Activated T-helper 1 cell treated with anti-CD3 and anti-CD28 coated beads, Interleukin-12 subunit alpha, Interleukin-12 subunit beta, Interleukin-2, Interleukin-4 antibody, amounts not matched to agents 30 ng/mL and 10 ng/mL and 1 ng/mL, durations not matched to agents 14 hours and 24 hours and 36 hours (primary cell): ENCODE results near the gene CAV1. TPM values are rescaled to one million over a fixed set of nuclear protein-coding genes. Genes with fewer than 3 reads are reported as not detected.
A peak's percentile ranks its signal among the peaks of the same experiment; 100 is the strongest.
"Not testable (repeated sequence)": the region's sequence is repeated elsewhere in the genome, so short reads cannot be mapped to it uniquely, and the experiment has no call there.

Experiments
- DNase-seq: peaks from one replicate; pipeline ENCODE4 v3.0.0; 2021; ENCODE audit warnings: low spot score
- H3K27ac Mint-ChIP-seq: one replicate; pipeline ENCODE4 v1.8.0; 2021; ENCODE audit warnings: mild to moderate bottlenecking, mixed read lengths
- H3K27me3 Mint-ChIP-seq: one replicate; pipeline ENCODE4 v1.8.0; 2022; ENCODE audit warnings: mild to moderate bottlenecking, moderate library complexity, mixed read lengths; ENCODE audit not compliant: insufficient read depth
- H3K36me3 Mint-ChIP-seq: one replicate; pipeline ENCODE4 v1.8.0; 2021; ENCODE audit warnings: low read depth, mixed read lengths
- H3K4me1 Mint-ChIP-seq: one replicate; pipeline ENCODE4 v1.8.0; 2021; ENCODE audit warnings: low read depth, mixed read lengths
- H3K4me3 Mint-ChIP-seq: one replicate; pipeline ENCODE4 v1.8.0; 2021; ENCODE audit warnings: mild to moderate bottlenecking, moderate library complexity, mixed read lengths
- H3K9me3 Mint-ChIP-seq: one replicate; pipeline ENCODE4 v1.8.0; 2021; ENCODE audit warnings: mixed read lengths
- intact Hi-C: fragments of 100-400 bp; cut with micrococcal nuclease; formaldehyde crosslinking; loops from one replicate; pipeline ENCODE4 v1.15.1; 2024
- total RNA-seq: library from RNA; stranded (reverse); gene quantifications from 2 replicates; pipeline ENCODE4 v1.2.3, GENCODE V29; 2022

The CAV1 gene
- total RNA-seq, 1 donor from 2014 or later, result 1.8 TPM

GRCh38 chr7:116585967-116586366 is 61.1 kb downstream of the CAV1 start:
- Mint-ChIP-seq H3K36me3 (no peaks in the 10 kb centered on the region), H3K4me1 (peaks cover 31% of the 10 kb centered on the region), H3K4me3 (no peak overlapping the region), H3K9me3 (no peaks in the 10 kb centered on the region), H3K27ac (no peak overlapping the region), H3K27me3 (peaks cover 5% of the 10 kb centered on the region)
- DNase-seq, result no peak
- intact Hi-C loops, result no loop called here

GRCh38 chr7:116587200-116587599 is 62.4 kb downstream of the CAV1 start:
- DNase-seq, H3K36me3 Mint-ChIP-seq, H3K27ac Mint-ChIP-seq: not testable (repeated sequence)

GRCh38 chr7:116588225-116588624 is 63.4 kb downstream of the CAV1 start:
- Mint-ChIP-seq H3K4me3 (no peak overlapping the region), H3K27ac (peak overlapping the region; percentile 50), H3K27me3 (peaks cover 17% of the 10 kb centered on the region), H3K4me1 (peaks cover 24% of the 10 kb centered on the region), H3K9me3 (no peaks in the 10 kb centered on the region), H3K36me3 (no peaks in the 10 kb centered on the region)
- intact Hi-C loops, result loop anchor here (1.0 to 2.0 kb wide), 3 partner anchors 85 to 415 kb away; partner anchors contain the start of genes CAPZA2 and MET
- DNase-seq, result peak; percentile 16

More at GRCh38 chr7:116587200-116587599, 62.4 kb downstream of the CAV1 start:
- H3K9me3 Mint-ChIP-seq, H3K4me3 Mint-ChIP-seq, intact Hi-C loops: not testable (repeated sequence)
- peaks cover 31% of the 10 kb centered on the region for H3K4me1 Mint-ChIP-seq
- peaks cover 11% of the 10 kb centered on the region for H3K27me3 Mint-ChIP-seq

GRCh38 chr7:116588641-116589594 is 64.1 kb downstream of the CAV1 start:
- Mint-ChIP-seq H3K36me3 (no peaks in the 10 kb centered on the region), H3K9me3 (no peaks in the 10 kb centered on the region), H3K27ac (peak overlapping the region; percentile 50), H3K27me3 (peaks cover 21% of the 10 kb centered on the region), H3K4me3 (no peak overlapping the region), H3K4me1 (peaks cover 17% of the 10 kb centered on the region)
- no peak for DNase-seq
- intact Hi-C loops, result loop anchor here (1.0 to 2.0 kb wide), 8 partner anchors 63 to 451 kb away; partner anchors contain the start of genes CAPZA2 and MET

- Mint-ChIP-seq H3K27me3 (peaks cover 25% of the 10 kb centered on the region), H3K27ac (no peak overlapping the region), H3K36me3 (no peaks in the 10 kb centered on the region), H3K9me3 (no peaks in the 10 kb centered on the region), H3K4me3 (no peak overlapping the region), H3K4me1 (peaks cover 14% of the 10 kb centered on the region)
- intact Hi-C loops, result loop anchor here (1.0 kb wide), 1 partner anchor 218 kb away; no protein-coding TSS in a partner anchor
- DNase-seq, result no peak
Measured at GRCh38 chr7:116591202-116592040, 66.6 kb downstream of the CAV1 start.

GRCh38 chr7:116592041-116592355 is 67.2 kb downstream of the CAV1 start:
- intact Hi-C loops, result no loop called here
- H3K9me3 Mint-ChIP-seq, result no peaks in the 10 kb centered on the region
- peaks cover 14% of the 10 kb centered on the region for H3K4me1 Mint-ChIP-seq
- peaks cover 23% of the 10 kb centered on the region for H3K27me3 Mint-ChIP-seq
- DNase-seq, result no peak
- no peaks in the 10 kb centered on the region for H3K36me3 Mint-ChIP-seq
- no peak overlapping the region for H3K27ac Mint-ChIP-seq
- H3K4me3 Mint-ChIP-seq, result no peak overlapping the region

GRCh38 chr7:116592445-116592844 is 67.6 kb downstream of the CAV1 start:
- intact Hi-C loops, result no loop called here

GRCh38 chr7:116593359-116594075 is 68.7 kb downstream of the CAV1 start:
- H3K27me3 Mint-ChIP-seq, result peaks cover 32% of the 10 kb centered on the region
- no peak for DNase-seq
- H3K4me3 Mint-ChIP-seq, result no peak overlapping the region
- no peaks in the 10 kb centered on the region for H3K9me3 Mint-ChIP-seq
- no peak overlapping the region for H3K27ac Mint-ChIP-seq
- H3K4me1 Mint-ChIP-seq, result peaks cover 5% of the 10 kb centered on the region
- H3K36me3 Mint-ChIP-seq, result no peaks in the 10 kb centered on the region
- intact Hi-C loops, result no loop called here

More at GRCh38 chr7:116592445-116592844, 67.6 kb downstream of the CAV1 start:
- Mint-ChIP-seq H3K27ac (no peak overlapping the region), H3K27me3 (peaks cover 25% of the 10 kb centered on the region), H3K4me3 (no peak overlapping the region), H3K9me3 (no peaks in the 10 kb centered on the region), H3K4me1 (peaks cover 14% of the 10 kb centered on the region), H3K36me3 (no peaks in the 10 kb centered on the region)
- no peak for DNase-seq

- no peak for DNase-seq
- Mint-ChIP-seq H3K36me3 (no peaks in the 10 kb centered on the region), H3K27me3 (peaks cover 35% of the 10 kb centered on the region), H3K4me1 (no peaks in the 10 kb centered on the region), H3K9me3 (no peaks in the 10 kb centered on the region), H3K4me3 (no peak overlapping the region), H3K27ac (no peak overlapping the region)
- intact Hi-C loops, result no loop called here
Measured at GRCh38 chr7:116595063-116595462, 70.2 kb downstream of the CAV1 start.

GRCh38 chr7:116597384-116597783 is 72.5 kb downstream of the CAV1 start:
- Mint-ChIP-seq H3K27me3 (peaks cover 30% of the 10 kb centered on the region), H3K36me3 (no peaks in the 10 kb centered on the region), H3K27ac (no peak overlapping the region), H3K9me3 (no peaks in the 10 kb centered on the region), H3K4me3 (no peak overlapping the region), H3K4me1 (peaks cover 7% of the 10 kb centered on the region)
- intact Hi-C loops, result no loop called here
- DNase-seq, result no peak

GRCh38 chr7:116598278-116598677 is 73.4 kb downstream of the CAV1 start:
- Mint-ChIP-seq H3K27me3 (peaks cover 25% of the 10 kb centered on the region), H3K9me3 (no peaks in the 10 kb centered on the region), H3K36me3 (no peaks in the 10 kb centered on the region), H3K27ac (no peak overlapping the region), H3K4me3 (no peak overlapping the region), H3K4me1 (peaks cover 7% of the 10 kb centered on the region)
- DNase-seq, result no peak
- intact Hi-C loops, result no loop called here

GRCh38 chr7:116598861-116599260 is 74.0 kb downstream of the CAV1 start:
- Mint-ChIP-seq H3K4me3 (no peak overlapping the region), H3K27ac (no peak overlapping the region), H3K36me3 (no peaks in the 10 kb centered on the region), H3K27me3 (peaks cover 22% of the 10 kb centered on the region), H3K9me3 (no peaks in the 10 kb centered on the region), H3K4me1 (peaks cover 7% of the 10 kb centered on the region)
- intact Hi-C loops, result no loop called here
- no peak for DNase-seq
